A673 (cell line): ENCODE data around the gene PCED1B. TPM values are rescaled to one million over a fixed set of nuclear protein-coding genes. Genes with fewer than 3 reads are reported as not detected.

ENCODE experiments used
- BruUV-seq: library from RNA; stranded (reverse); fragments of 400-500 nt; replicated peaks from 2 replicates; lab custom pipeline; 2021; lab: Mats Ljungman, UMichigan
- CTCF ChIA-PET: fragments of 300-600 bp; sonication (Branson Sonifier 250); formaldehyde crosslinking; loops from one replicate; lab custom pipeline; 2022; ENCODE audit warnings: antibody characterized with exemption; lab: Charles Lee
- POLR2A ChIA-PET: fragments of 300-600 bp; sonication (Branson Sonifier 250); formaldehyde crosslinking; loops from one replicate; lab custom pipeline; 2022; ENCODE audit warnings: antibody characterized with exemption; ENCODE audit not compliant: low non-redundant PET; lab: Charles Lee
- DNase-seq: peaks from one replicate; pipeline ENCODE4 v3.0.0-alpha.2; 2015; ENCODE audit warnings: low spot score
- H3K27ac ChIP-seq: fragments of 200-600 bp; sonication (generic); 2 replicates; pipeline ENCODE4 v1.5.1; 2016; ENCODE audit warnings: mixed run types, low read depth, mild to moderate bottlenecking, mixed read lengths, antibody characterized with exemption, low read length; ENCODE audit not compliant: poor library complexity, severe bottlenecking
- H3K27me3 ChIP-seq: fragments of 200-600 bp; sonication (generic); replicated peaks from 2 replicates; pipeline ENCODE4 v1.6.1; 2017; ENCODE audit warnings: mixed run types, low read depth, mild to moderate bottlenecking, mixed read lengths, antibody characterized with exemption, low read length; ENCODE audit not compliant: insufficient read depth, poor library complexity
- H3K36me3 ChIP-seq: fragments of 200-600 bp; sonication (generic); 2 replicates; pipeline ENCODE4 v1.6.1; 2016; ENCODE audit warnings: mixed run types, mild to moderate bottlenecking, mixed read lengths, antibody characterized with exemption, low read length; ENCODE audit not compliant: insufficient read depth, poor library complexity, severe bottlenecking
- H3K4me1 ChIP-seq: fragments of 200-600 bp; sonication (generic); 2 replicates; pipeline ENCODE4 v1.6.1; 2017; ENCODE audit warnings: mixed run types, mild to moderate bottlenecking, mixed read lengths, antibody characterized with exemption, low read length; ENCODE audit not compliant: insufficient read depth, poor library complexity, severe bottlenecking
- H3K4me3 ChIP-seq: fragments of 200-600 bp; sonication (generic); 2 replicates; pipeline ENCODE4 v1.5.1; 2016; ENCODE audit warnings: low read depth, mixed run types, mild to moderate bottlenecking, mixed read lengths, low read length; ENCODE audit not compliant: poor library complexity, severe bottlenecking
- H3K9me3 ChIP-seq: fragments of 200-600 bp; sonication (generic); 2 replicates; pipeline ENCODE4 v1.6.1; 2016; ENCODE audit warnings: mixed run types, low read depth, mild to moderate bottlenecking, mixed read lengths, antibody characterized with exemption, low read length; ENCODE audit not compliant: poor library complexity, severe bottlenecking
- CTCF ChIP-seq: fragments of 300-800, 200-600 bp; sonication (generic); conservative IDR thresholded peaks from 2 replicates; pipeline ENCODE4 v1.5.1; 2017; ENCODE audit warnings: low read depth, mild to moderate bottlenecking, antibody characterized with exemption, low read length, moderate library complexity, mixed read lengths
- EZH2 ChIP-seq: fragments of 200-600 bp; sonication (generic); IDR thresholded peaks from 2 replicates; pipeline ENCODE4 v1.6.1; 2017; ENCODE audit warnings: borderline replicate concordance, low read depth, mild to moderate bottlenecking, mixed read lengths, antibody characterized with exemption, low read length; ENCODE audit not compliant: poor library complexity, severe bottlenecking
- intact Hi-C: fragments of 100-400 bp; cut with micrococcal nuclease; formaldehyde crosslinking; loops from one replicate; pipeline ENCODE4 v1.10.0; 2022; ENCODE audit not compliant: unreplicated experiment
- total RNA-seq: library from RNA; stranded (reverse); gene quantifications from 2 replicates; pipeline ENCODE4 v1.2.3, GENCODE V29; 2021

Gene PCED1B
- total RNA-seq, 1 experiment from 2014 or later, result 3.1 TPM

- DNase-seq, result no peak
- Histone ChIP-seq H3K9me3 (no peaks in the 10 kb centered on the region), H3K4me1 (no peaks in the 10 kb centered on the region), H3K36me3 (no peaks in the 10 kb centered on the region), H3K27me3 (no peaks in the 10 kb centered on the region), H3K4me3 (no peak overlapping the region), H3K27ac (no peak overlapping the region)
- CTCF ChIA-PET, result no interaction called here
- intact Hi-C loops, result loop anchor here (10.0 kb wide), 1 partner anchor 506 kb away; no protein-coding TSS in a partner anchor
- TF ChIP-seq CTCF (no peak), EZH2 (no peak)
- BruUV-seq, result no TSS peak
- POLR2A ChIA-PET, result no interaction called here
Measured at GRCh38 chr12:47039079-47039478, 40.3 kb upstream of the PCED1B start.

GRCh38 chr12:47039756-47040155 is 39.7 kb upstream of the PCED1B start:
- POLR2A ChIA-PET, result no interaction called here
- no peak for DNase-seq
- Histone ChIP-seq H3K4me1 (no peaks in the 10 kb centered on the region), H3K27me3 (no peaks in the 10 kb centered on the region), H3K36me3 (no peaks in the 10 kb centered on the region), H3K4me3 (no peak overlapping the region), H3K9me3 (no peaks in the 10 kb centered on the region), H3K27ac (no peak overlapping the region)
- TF ChIP-seq CTCF, result no peak
- TF ChIP-seq EZH2, result no peak
- CTCF ChIA-PET, result no interaction called here
- no TSS peak for BruUV-seq
- intact Hi-C loops, result loop anchor here (10.0 kb wide), 1 partner anchor 505 kb away; no protein-coding TSS in a partner anchor

- ChIA-PET CTCF (no interaction called here), POLR2A (no interaction called here)
- Histone ChIP-seq H3K4me3 (no peak overlapping the region), H3K9me3 (no peaks in the 10 kb centered on the region), H3K4me1 (no peaks in the 10 kb centered on the region), H3K27me3 (no peaks in the 10 kb centered on the region), H3K36me3 (no peaks in the 10 kb centered on the region), H3K27ac (no peak overlapping the region)
- no peak for TF ChIP-seq EZH2
- TF ChIP-seq CTCF, result no peak
- no TSS peak for BruUV-seq
- no peak for DNase-seq
- intact Hi-C loops, result no loop called here
Measured at GRCh38 chr12:47041327-47041726, 38.1 kb upstream of the PCED1B start.
